Activated CD4-positive, alpha-beta memory T cell treated with anti-CD3 and anti-CD28 coated beads for 36 hours (primary cell): Measurements from ENCODE around the gene WDR49. TPM values are rescaled to one million over a fixed set of nuclear protein-coding genes. Genes with fewer than 3 reads are reported as not detected.

Experiments
- CTCF ChIA-PET: fragments of 350-600 bp; sonication (Branson Sonifier 250); formaldehyde crosslinking; loops from one replicate; lab custom pipeline; 2021; ENCODE audit warnings: antibody characterized with exemption, inconsistent platforms; lab: Charles Lee
- POLR2A ChIA-PET: fragments of 350-600 bp; sonication (Branson Sonifier 250); formaldehyde crosslinking; loops from one replicate; lab custom pipeline; 2021; ENCODE audit warnings: antibody characterized with exemption; lab: Charles Lee
- DNase-seq: peaks from one replicate; pipeline ENCODE4 v3.0.0-alpha.2; 2020
- H3K27ac Mint-ChIP-seq: one replicate; pipeline ENCODE4 v1.8.0; 2021; ENCODE audit warnings: mixed read lengths
- H3K27me3 Mint-ChIP-seq: one replicate; pipeline ENCODE4 v1.8.0; 2021; ENCODE audit warnings: mixed read lengths
- H3K36me3 Mint-ChIP-seq: one replicate; pipeline ENCODE4 v1.8.0; 2021; ENCODE audit warnings: mixed read lengths
- H3K4me1 Mint-ChIP-seq: one replicate; pipeline ENCODE4 v1.8.0; 2021; ENCODE audit warnings: low read depth, mixed read lengths
- H3K4me3 Mint-ChIP-seq: one replicate; pipeline ENCODE4 v1.8.0; 2021; ENCODE audit warnings: mild to moderate bottlenecking, mixed read lengths
- H3K9me3 Mint-ChIP-seq: one replicate; pipeline ENCODE4 v1.8.0; 2021; ENCODE audit warnings: mixed read lengths
- intact Hi-C: fragments of 100-400 bp; cut with micrococcal nuclease; formaldehyde crosslinking; loops from one replicate; pipeline ENCODE4 v1.15.1; 2023
- total RNA-seq, 2 experiments: library from RNA; stranded (reverse); gene quantifications; one replicate each; pipeline ENCODE4 v1.2.3, GENCODE V29; 2021

WDR49 gene
- total RNA-seq, 2 experiments from 2014 or later: not detected

GRCh38 chr3:167483708-167484475 lies 169.8 kb downstream of the WDR49 start:
- intact Hi-C loops: no loop called here
- H3K4me3 Mint-ChIP-seq: no peak overlapping the region
- no peaks in the 10 kb centered on the region for H3K4me1 Mint-ChIP-seq
- peaks cover 3% of the 10 kb centered on the region for H3K9me3 Mint-ChIP-seq
- ChIA-PET CTCF (no interaction called here), POLR2A (no interaction called here)
- no peaks in the 10 kb centered on the region for H3K36me3 Mint-ChIP-seq
- no peaks in the 10 kb centered on the region for H3K27me3 Mint-ChIP-seq
- no peak overlapping the region for H3K27ac Mint-ChIP-seq
- no peak for DNase-seq

- Mint-ChIP-seq H3K9me3 (peaks cover 3% of the 10 kb centered on the region), H3K4me1 (no peaks in the 10 kb centered on the region), H3K36me3 (no peaks in the 10 kb centered on the region), H3K27ac (no peak overlapping the region), H3K4me3 (no peak overlapping the region), H3K27me3 (peaks cover 2% of the 10 kb centered on the region)
- intact Hi-C loops: no loop called here
- no peak for DNase-seq
- POLR2A ChIA-PET: no interaction called here
- CTCF ChIA-PET: no interaction called here
Observed at GRCh38 chr3:167481164-167481563, 172.6 kb downstream of the WDR49 start.

- peaks cover 3% of the 10 kb centered on the region for H3K9me3 Mint-ChIP-seq
- no peak overlapping the region for H3K27ac Mint-ChIP-seq
- intact Hi-C loops: no loop called here
- ChIA-PET CTCF (no interaction called here), POLR2A (no interaction called here)
- DNase-seq: no peak
- H3K4me1 Mint-ChIP-seq: no peaks in the 10 kb centered on the region
- peaks cover 2% of the 10 kb centered on the region for H3K27me3 Mint-ChIP-seq
- H3K36me3 Mint-ChIP-seq: no peaks in the 10 kb centered on the region
- H3K4me3 Mint-ChIP-seq: no peak overlapping the region
Observed at GRCh38 chr3:167480748-167481147, 173.0 kb downstream of the WDR49 start.

- CTCF ChIA-PET: no interaction called here
- DNase-seq: no peak
- Mint-ChIP-seq H3K36me3 (no peaks in the 10 kb centered on the region), H3K27me3 (peaks cover 2% of the 10 kb centered on the region), H3K4me1 (no peaks in the 10 kb centered on the region), H3K9me3 (no peaks in the 10 kb centered on the region), H3K27ac (no peak within 1 kb of the TSS), H3K4me3 (no peak within 1 kb of the TSS)
- POLR2A ChIA-PET: no interaction called here
- intact Hi-C loops: no loop called here
Observed at GRCh38 chr3:167473863-167474262, 179.9 kb downstream of the WDR49 start, which contains the start of gene SERPINI2. Gene SERPINI2 (minus strand): TSS chr3:167474042. CDS start chr3:167471834, 2,208 bp downstream.

GRCh38 chr3:167469381-167469780 lies 184.4 kb downstream of the WDR49 start:
- ChIA-PET POLR2A (no interaction called here), CTCF (no interaction called here)
- H3K4me1 Mint-ChIP-seq: no peaks in the 10 kb centered on the region
- H3K27me3 Mint-ChIP-seq: no peaks in the 10 kb centered on the region
- H3K4me3 Mint-ChIP-seq: no peak overlapping the region
- intact Hi-C loops: no loop called here
- no peak overlapping the region for H3K27ac Mint-ChIP-seq
- DNase-seq: no peak
- no peaks in the 10 kb centered on the region for H3K9me3 Mint-ChIP-seq
- no peaks in the 10 kb centered on the region for H3K36me3 Mint-ChIP-seq

GRCh38 chr3:167467848-167468611 lies 185.7 kb downstream of the WDR49 start:
- DNase-seq: no peak
- CTCF ChIA-PET: interaction anchor here (2.1 kb wide), 1 partner anchor 88 kb away, joined by 5 read pairs; the partner anchor contains the start of gene ZBBX
- Mint-ChIP-seq H3K9me3 (no peaks in the 10 kb centered on the region), H3K4me1 (no peaks in the 10 kb centered on the region), H3K36me3 (no peaks in the 10 kb centered on the region), H3K27me3 (peaks cover 2% of the 10 kb centered on the region), H3K4me3 (no peak overlapping the region), H3K27ac (no peak overlapping the region)
- POLR2A ChIA-PET: no interaction called here
- intact Hi-C loops: no loop called here

GRCh38 chr3:167466966-167467365 lies 186.8 kb downstream of the WDR49 start:
- H3K27me3 Mint-ChIP-seq: peaks cover 6% of the 10 kb centered on the region
- intact Hi-C loops: no loop called here
- CTCF ChIA-PET: interaction anchor here (2.1 kb wide), 1 partner anchor 87 kb away, joined by 5 read pairs; the partner anchor contains the start of gene ZBBX
- H3K27ac Mint-ChIP-seq: no peak overlapping the region
- POLR2A ChIA-PET: interaction anchor here (0.5 kb wide), 1 partner anchor 48 kb away, joined by 3 read pairs; no protein-coding TSS in a partner anchor
- H3K9me3 Mint-ChIP-seq: no peaks in the 10 kb centered on the region
- no peaks in the 10 kb centered on the region for H3K36me3 Mint-ChIP-seq
- no peak overlapping the region for H3K4me3 Mint-ChIP-seq
- DNase-seq: no peak
- H3K4me1 Mint-ChIP-seq: no peaks in the 10 kb centered on the region

- H3K36me3 Mint-ChIP-seq: no peaks in the 10 kb centered on the region
- no peak overlapping the region for H3K4me3 Mint-ChIP-seq
- ChIA-PET CTCF (no interaction called here), POLR2A (no interaction called here)
- no peak overlapping the region for H3K27ac Mint-ChIP-seq
- H3K9me3 Mint-ChIP-seq: no peaks in the 10 kb centered on the region
- H3K4me1 Mint-ChIP-seq: no peaks in the 10 kb centered on the region
- DNase-seq: no peak
- H3K27me3 Mint-ChIP-seq: peaks cover 1% of the 10 kb centered on the region
- intact Hi-C loops: no loop called here
Observed at GRCh38 chr3:167456157-167456799, 197.5 kb downstream of the WDR49 start.

GRCh38 chr3:167453815-167454214 lies 199.9 kb downstream of the WDR49 start:
- H3K27me3 Mint-ChIP-seq: peaks cover 1% of the 10 kb centered on the region
- no peak overlapping the region for H3K27ac Mint-ChIP-seq
- intact Hi-C loops: no loop called here
- no peak for DNase-seq
- ChIA-PET CTCF (interaction anchor here (0.6 kb wide), 1 partner anchor 1073 kb away, joined by 3 read pairs; no protein-coding TSS in a partner anchor), POLR2A (no interaction called here)
- H3K9me3 Mint-ChIP-seq: no peaks in the 10 kb centered on the region
- no peaks in the 10 kb centered on the region for H3K4me1 Mint-ChIP-seq
- no peaks in the 10 kb centered on the region for H3K36me3 Mint-ChIP-seq
- no peak overlapping the region for H3K4me3 Mint-ChIP-seq

- intact Hi-C loops: no loop called here
- no peak for DNase-seq
- ChIA-PET CTCF (interaction anchor here (1.1 kb wide), 1 partner anchor 71 kb away, joined by 4 read pairs; the partner anchor contains the start of gene ZBBX), POLR2A (interaction anchor here (0.5 kb wide), 1 partner anchor 13 kb away, joined by 3 read pairs; no protein-coding TSS in a partner anchor)
- Mint-ChIP-seq H3K9me3 (no peaks in the 10 kb centered on the region), H3K4me1 (no peaks in the 10 kb centered on the region), H3K27me3 (peaks cover 1% of the 10 kb centered on the region), H3K4me3 (no peak overlapping the region), H3K27ac (no peak overlapping the region), H3K36me3 (no peaks in the 10 kb centered on the region)
Observed at GRCh38 chr3:167451282-167451681, 202.5 kb downstream of the WDR49 start.

GRCh38 chr3:167450675-167451074 lies 203.1 kb downstream of the WDR49 start:
- no peak overlapping the region for H3K4me3 Mint-ChIP-seq
- H3K4me1 Mint-ChIP-seq: no peaks in the 10 kb centered on the region
- POLR2A ChIA-PET: no interaction called here
- H3K36me3 Mint-ChIP-seq: no peaks in the 10 kb centered on the region
- no peaks in the 10 kb centered on the region for H3K9me3 Mint-ChIP-seq
- intact Hi-C loops: no loop called here
- H3K27ac Mint-ChIP-seq: no peak overlapping the region
- no peak for DNase-seq
- peaks cover 1% of the 10 kb centered on the region for H3K27me3 Mint-ChIP-seq
- CTCF ChIA-PET: interaction anchor here (1.1 kb wide), 1 partner anchor 71 kb away, joined by 4 read pairs; the partner anchor contains the start of gene ZBBX

GRCh38 chr3:167450195-167450594 lies 203.5 kb downstream of the WDR49 start:
- Mint-ChIP-seq H3K9me3 (no peaks in the 10 kb centered on the region), H3K4me3 (no peak overlapping the region), H3K36me3 (no peaks in the 10 kb centered on the region), H3K27me3 (peaks cover 1% of the 10 kb centered on the region), H3K4me1 (no peaks in the 10 kb centered on the region), H3K27ac (no peak overlapping the region)
- POLR2A ChIA-PET: no interaction called here
- intact Hi-C loops: no loop called here
- DNase-seq: no peak
- CTCF ChIA-PET: no interaction called here
